C4-2B (cell line): Measurements from ENCODE around the gene HTR6.

ENCODE experiments used
- CTCF ChIP-seq: fragments of 450-650 bp; conservative IDR thresholded peaks from 2 replicates; pipeline ENCODE4 v1.5.1; 2017; ENCODE audit warnings: mild to moderate bottlenecking
- ZFX ChIP-seq: fragments of 450-650 bp; IDR thresholded peaks from 2 replicates; pipeline ENCODE4 v1.6.1; 2017

DNA sequence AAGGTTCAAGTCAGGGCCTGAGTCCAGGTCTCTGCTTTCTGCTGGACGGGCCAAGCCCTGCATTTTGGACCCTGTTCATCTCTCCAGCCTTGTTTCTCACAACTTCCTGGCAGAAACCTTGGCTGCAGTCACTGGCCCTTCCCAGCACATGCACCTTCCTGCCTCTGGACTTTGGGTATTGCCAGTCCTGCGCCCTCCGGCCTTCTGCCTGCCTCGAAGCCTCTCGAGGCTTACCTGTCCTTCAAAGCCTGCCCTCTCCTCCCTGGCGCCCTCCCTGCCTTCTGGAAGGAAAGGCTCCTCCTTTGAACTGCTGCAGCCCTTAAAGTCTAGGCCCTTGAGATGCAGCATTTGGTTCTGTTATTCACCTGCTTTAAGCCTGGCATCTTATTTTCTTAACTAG, 52.8 kb downstream of the HTR6 start:
- TF ChIP-seq CTCF = no peak
- no peak for TF ChIP-seq ZFX
